Liver (tissue), 9 donors: ENCODE measurements around the gene ARHGAP23. TPM values are rescaled to one million over a fixed set of nuclear protein-coding genes. Genes with fewer than 3 reads are reported as not detected.

Source experiments
- DNase-seq: peaks from one replicate; pipeline ENCODE4 v3.0.0-alpha.2; 2017; ENCODE audit warnings: low spot score
- H3K27ac ChIP-seq, 2 donors: one replicate each; pipeline ENCODE4 v1.7.0; 2013; ENCODE audit warnings: inconsistent platforms in 2 of 2, low read length in 2 of 2, control low read depth in 1 of 2, low read depth in 1 of 2, mild to moderate bottlenecking in 1 of 2
- H3K27me3 ChIP-seq, 4 donors: one replicate each; pipeline versions ENCODE4 v1.6.1 to v1.7.0; 2013; ENCODE audit warnings: low read length in 3 of 4, inconsistent platforms in 1 of 4, mild to moderate bottlenecking in 1 of 4, moderate library complexity in 1 of 4; ENCODE audit not compliant: control insufficient read depth in 4 of 4, insufficient read depth in 4 of 4
- H3K36me3 ChIP-seq, 4 donors: one replicate each; pipeline versions ENCODE4 v1.6.1 to v1.7.0; 2013; ENCODE audit warnings: low read length in 3 of 4, mild to moderate bottlenecking in 3 of 4, low read depth in 1 of 4, moderate library complexity in 1 of 4; ENCODE audit not compliant: control insufficient read depth in 4 of 4, insufficient read depth in 3 of 4
- H3K4me1 ChIP-seq, 4 donors: one replicate each; pipeline versions ENCODE4 v1.6.1 to v1.7.0; 2013; ENCODE audit warnings: low read length in 3 of 4, mild to moderate bottlenecking in 3 of 4, moderate library complexity in 1 of 4; ENCODE audit not compliant: control insufficient read depth in 4 of 4, insufficient read depth in 4 of 4
- H3K4me3 ChIP-seq, 3 donors: one replicate each; pipeline versions ENCODE4 v1.6.1 to v1.7.0; 2013; ENCODE audit warnings: low read length in 3 of 3, control low read depth in 1 of 3, low read depth in 1 of 3, mild to moderate bottlenecking in 1 of 3
- H3K9ac ChIP-seq, 2 donors: one replicate each; pipeline ENCODE4 v1.7.0; 2013; ENCODE audit warnings: low read length in 2 of 2, mild to moderate bottlenecking in 2 of 2, moderate library complexity in 2 of 2, control low read depth in 1 of 2, low read depth in 1 of 2
- H3K9me3 ChIP-seq, 4 donors: one replicate each; pipeline versions ENCODE4 v1.6.1 to v1.7.0; 2013; ENCODE audit warnings: low read length in 3 of 4; ENCODE audit not compliant: control insufficient read depth in 4 of 4
- FOXA1 ChIP-seq: IDR thresholded peaks from 2 replicates; pipeline ENCODE4 v1.6.1; 2016; ENCODE audit warnings: antibody characterized with exemption
- FOXA2 ChIP-seq: IDR thresholded peaks from 2 replicates; pipeline ENCODE4 v1.6.1; 2016; ENCODE audit warnings: antibody characterized with exemption
- GABPA ChIP-seq, 2 donors: IDR thresholded peaks in 1 of 2; conservative IDR thresholded peaks in 1 of 2; 2 replicates each; pipeline ENCODE4 v1.6.1; 2016; ENCODE audit warnings: antibody characterized with exemption in 2 of 2, mild to moderate bottlenecking in 1 of 2, moderate library complexity in 1 of 2
- HNF4A ChIP-seq, 2 donors: conservative IDR thresholded peaks; 2 replicates each; pipeline ENCODE4 v1.6.1; 2016; ENCODE audit warnings: antibody characterized with exemption in 2 of 2, mild to moderate bottlenecking in 2 of 2
- HNF4G ChIP-seq: IDR thresholded peaks from 2 replicates; pipeline ENCODE4 v1.6.1; 2016; ENCODE audit warnings: antibody characterized with exemption
- MAX ChIP-seq: IDR thresholded peaks from 2 replicates; pipeline ENCODE4 v1.6.1; 2016; ENCODE audit warnings: antibody characterized with exemption
- RAD21 ChIP-seq, 2 donors: IDR thresholded peaks; 2 replicates each; pipeline ENCODE4 v1.6.1; 2016; ENCODE audit warnings: antibody characterized with exemption in 2 of 2, mild to moderate bottlenecking in 2 of 2
- RXRA ChIP-seq, 2 donors: IDR thresholded peaks; 2 replicates each; pipeline ENCODE4 v1.6.1; 2017 to 2018; ENCODE audit warnings: antibody characterized with exemption in 2 of 2, mild to moderate bottlenecking in 1 of 2
- SP1 ChIP-seq: IDR thresholded peaks from 2 replicates; pipeline ENCODE4 v1.6.1; 2018; ENCODE audit warnings: antibody characterized with exemption, mild to moderate bottlenecking
- TAF1 ChIP-seq: conservative IDR thresholded peaks from 2 replicates; pipeline ENCODE4 v1.6.1; 2016; ENCODE audit warnings: antibody characterized with exemption, mild to moderate bottlenecking
- YY1 ChIP-seq: IDR thresholded peaks from 2 replicates; pipeline ENCODE4 v1.6.1; 2016; ENCODE audit warnings: antibody characterized with exemption, mild to moderate bottlenecking
- WGBS: extraction: QIAGEN DNeasy Blood & Tissue Kit; methylation state at CpG from one replicate; pipeline ENCODE4 v1.1.7; 2013; 5-methylcytosine and 5-hydroxymethylcytosine counted together
- polyA plus RNA-seq, 2 donors: library from polyadenylated mRNA; stranded (reverse) in 1 of 2; unstranded in 1 of 2; fragments of 200-250 nt in 1 of 2; fragments of >200 nt in 1 of 2; fragmentation: Nextera tagmentation in 1 of 2; extraction: Ambion mirVana in 1 of 2; gene quantifications; one replicate each; pipeline versions ENCODE4 v1.2.1 to v1.2.3, GENCODE V29; 2013 to 2015
- total RNA-seq, 2 donors: library from RNA; depleted of rRNA; stranded (reverse); fragments of >200 nt; gene quantifications; one replicate each; pipeline ENCODE4 v1.2.3, GENCODE V29; 2014
- TF ChIP-seq, protein P1 (sequence below): IDR thresholded peaks from 2 replicates; pipeline ENCODE4 v1.6.1; 2016; ENCODE audit warnings: antibody characterized with exemption
- TF ChIP-seq, protein P2 (sequence below): IDR thresholded peaks from 2 replicates; pipeline ENCODE4 v1.6.1; 2016; ENCODE audit warnings: antibody characterized with exemption
- TF ChIP-seq, protein P3 (sequence below): fragments of 150-350 bp; IDR thresholded peaks from 2 replicates; pipeline ENCODE4 v1.5.1; 2017; ENCODE audit warnings: improper control_type of control experiment, low read depth, low read length; ENCODE audit not compliant: missing input control
- TF ChIP-seq, protein P4 (sequence below): IDR thresholded peaks from 2 replicates; pipeline ENCODE4 v1.6.1; 2016; ENCODE audit warnings: antibody characterized with exemption, mild to moderate bottlenecking
- donor health status: healthy.
- donor health status: healthy.
- donor health status: healthy.
- donor health status: healthy.
- donor health status: healthy.

Gene ARHGAP23
- total and polyA plus RNA-seq, 4 donors: 0.28 to 31.8 (median 4.6) TPM

DNA sequence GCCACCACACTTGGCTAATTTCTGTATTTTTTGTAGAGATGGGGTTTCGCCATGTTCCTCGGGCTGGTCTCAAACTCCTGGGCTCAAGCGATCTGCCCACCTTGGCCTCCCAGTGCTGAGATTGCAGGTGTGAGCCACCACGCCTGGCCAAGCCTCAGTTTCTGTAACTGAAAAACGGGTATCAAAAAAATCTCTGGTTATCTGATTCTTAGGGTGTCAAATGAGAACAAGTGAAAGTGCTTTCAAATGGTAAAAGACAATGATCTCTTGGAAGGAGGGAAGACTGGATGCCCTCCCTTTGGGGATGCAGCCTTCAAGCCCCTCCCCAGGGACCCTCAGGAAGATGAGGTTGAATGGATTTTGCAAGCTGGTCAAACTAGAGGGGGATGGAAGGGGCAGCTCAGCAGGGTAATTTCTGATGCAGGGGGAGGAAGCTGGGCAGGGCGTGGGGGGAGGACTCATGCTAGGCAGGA, 22.3 kb downstream of the ARHGAP23 start:
- Histone ChIP-seq H3K9me3 (no peaks in the 10 kb centered on the region), H3K36me3 (no peaks in the 10 kb centered on the region), H3K27me3 (peaks cover 0 to 6% (median 0%) of the 10 kb centered on the region in 4 donors), H3K4me1 (peaks cover 0 to 8% (median 2%) of the 10 kb centered on the region in 4 donors), H3K27ac (peak overlapping the region; percentile 23 to 79), H3K9ac (no peak overlapping the region), H3K4me3 (no peak overlapping the region)
- TF ChIP-seq SP1: no peak
- TF ChIP-seq HNF4A (conservative IDR thresholded peaks at IDR 0.05): no peak
- no peak for TF ChIP-seq HNF4G
- TF ChIP-seq, protein P1, sequence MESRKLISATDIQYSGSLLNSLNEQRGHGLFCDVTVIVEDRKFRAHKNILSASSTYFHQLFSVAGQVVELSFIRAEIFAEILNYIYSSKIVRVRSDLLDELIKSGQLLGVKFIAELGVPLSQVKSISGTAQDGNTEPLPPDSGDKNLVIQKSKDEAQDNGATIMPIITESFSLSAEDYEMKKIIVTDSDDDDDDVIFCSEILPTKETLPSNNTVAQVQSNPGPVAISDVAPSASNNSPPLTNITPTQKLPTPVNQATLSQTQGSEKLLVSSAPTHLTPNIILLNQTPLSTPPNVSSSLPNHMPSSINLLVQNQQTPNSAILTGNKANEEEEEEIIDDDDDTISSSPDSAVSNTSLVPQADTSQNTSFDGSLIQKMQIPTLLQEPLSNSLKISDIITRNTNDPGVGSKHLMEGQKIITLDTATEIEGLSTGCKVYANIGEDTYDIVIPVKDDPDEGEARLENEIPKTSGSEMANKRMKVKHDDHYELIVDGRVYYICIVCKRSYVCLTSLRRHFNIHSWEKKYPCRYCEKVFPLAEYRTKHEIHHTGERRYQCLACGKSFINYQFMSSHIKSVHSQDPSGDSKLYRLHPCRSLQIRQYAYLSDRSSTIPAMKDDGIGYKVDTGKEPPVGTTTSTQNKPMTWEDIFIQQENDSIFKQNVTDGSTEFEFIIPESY: no peak
- TF ChIP-seq FOXA2: no peak
- TF ChIP-seq, protein P2, sequence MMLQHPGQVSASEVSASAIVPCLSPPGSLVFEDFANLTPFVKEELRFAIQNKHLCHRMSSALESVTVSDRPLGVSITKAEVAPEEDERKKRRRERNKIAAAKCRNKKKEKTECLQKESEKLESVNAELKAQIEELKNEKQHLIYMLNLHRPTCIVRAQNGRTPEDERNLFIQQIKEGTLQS: no peak
- TF ChIP-seq MAX: no peak
- no peak for TF ChIP-seq TAF1
- TF ChIP-seq GABPA (IDR thresholded peaks at IDR 0.05 in 1 of 2, conservative IDR thresholded peaks at IDR 0.05 in 1 of 2): no peak
- TF ChIP-seq YY1: no peak
- no peak for TF ChIP-seq RXRA (IDR thresholded peaks at IDR 0.05)
- no peak for TF ChIP-seq RAD21 (IDR thresholded peaks at IDR 0.05)
- TF ChIP-seq, protein P3, sequence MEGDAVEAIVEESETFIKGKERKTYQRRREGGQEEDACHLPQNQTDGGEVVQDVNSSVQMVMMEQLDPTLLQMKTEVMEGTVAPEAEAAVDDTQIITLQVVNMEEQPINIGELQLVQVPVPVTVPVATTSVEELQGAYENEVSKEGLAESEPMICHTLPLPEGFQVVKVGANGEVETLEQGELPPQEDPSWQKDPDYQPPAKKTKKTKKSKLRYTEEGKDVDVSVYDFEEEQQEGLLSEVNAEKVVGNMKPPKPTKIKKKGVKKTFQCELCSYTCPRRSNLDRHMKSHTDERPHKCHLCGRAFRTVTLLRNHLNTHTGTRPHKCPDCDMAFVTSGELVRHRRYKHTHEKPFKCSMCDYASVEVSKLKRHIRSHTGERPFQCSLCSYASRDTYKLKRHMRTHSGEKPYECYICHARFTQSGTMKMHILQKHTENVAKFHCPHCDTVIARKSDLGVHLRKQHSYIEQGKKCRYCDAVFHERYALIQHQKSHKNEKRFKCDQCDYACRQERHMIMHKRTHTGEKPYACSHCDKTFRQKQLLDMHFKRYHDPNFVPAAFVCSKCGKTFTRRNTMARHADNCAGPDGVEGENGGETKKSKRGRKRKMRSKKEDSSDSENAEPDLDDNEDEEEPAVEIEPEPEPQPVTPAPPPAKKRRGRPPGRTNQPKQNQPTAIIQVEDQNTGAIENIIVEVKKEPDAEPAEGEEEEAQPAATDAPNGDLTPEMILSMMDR: no peak
- TF ChIP-seq, protein P4, sequence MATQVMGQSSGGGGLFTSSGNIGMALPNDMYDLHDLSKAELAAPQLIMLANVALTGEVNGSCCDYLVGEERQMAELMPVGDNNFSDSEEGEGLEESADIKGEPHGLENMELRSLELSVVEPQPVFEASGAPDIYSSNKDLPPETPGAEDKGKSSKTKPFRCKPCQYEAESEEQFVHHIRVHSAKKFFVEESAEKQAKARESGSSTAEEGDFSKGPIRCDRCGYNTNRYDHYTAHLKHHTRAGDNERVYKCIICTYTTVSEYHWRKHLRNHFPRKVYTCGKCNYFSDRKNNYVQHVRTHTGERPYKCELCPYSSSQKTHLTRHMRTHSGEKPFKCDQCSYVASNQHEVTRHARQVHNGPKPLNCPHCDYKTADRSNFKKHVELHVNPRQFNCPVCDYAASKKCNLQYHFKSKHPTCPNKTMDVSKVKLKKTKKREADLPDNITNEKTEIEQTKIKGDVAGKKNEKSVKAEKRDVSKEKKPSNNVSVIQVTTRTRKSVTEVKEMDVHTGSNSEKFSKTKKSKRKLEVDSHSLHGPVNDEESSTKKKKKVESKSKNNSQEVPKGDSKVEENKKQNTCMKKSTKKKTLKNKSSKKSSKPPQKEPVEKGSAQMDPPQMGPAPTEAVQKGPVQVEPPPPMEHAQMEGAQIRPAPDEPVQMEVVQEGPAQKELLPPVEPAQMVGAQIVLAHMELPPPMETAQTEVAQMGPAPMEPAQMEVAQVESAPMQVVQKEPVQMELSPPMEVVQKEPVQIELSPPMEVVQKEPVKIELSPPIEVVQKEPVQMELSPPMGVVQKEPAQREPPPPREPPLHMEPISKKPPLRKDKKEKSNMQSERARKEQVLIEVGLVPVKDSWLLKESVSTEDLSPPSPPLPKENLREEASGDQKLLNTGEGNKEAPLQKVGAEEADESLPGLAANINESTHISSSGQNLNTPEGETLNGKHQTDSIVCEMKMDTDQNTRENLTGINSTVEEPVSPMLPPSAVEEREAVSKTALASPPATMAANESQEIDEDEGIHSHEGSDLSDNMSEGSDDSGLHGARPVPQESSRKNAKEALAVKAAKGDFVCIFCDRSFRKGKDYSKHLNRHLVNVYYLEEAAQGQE: no peak
- no peak for TF ChIP-seq FOXA1
- 74% methylated on average over 6 of the region's 6 CpGs for WGBS
- no peak for DNase-seq
